Endothelial cell (in vitro differentiated cells): ENCODE data around the gene DNASE2B. TPM values are rescaled to one million over a fixed set of nuclear protein-coding genes. Genes with fewer than 3 reads are reported as not detected.
"Not testable (repeated sequence)": the region's sequence is repeated elsewhere in the genome, so short reads cannot be mapped to it uniquely, and the experiment has no call there.

Experiments used
- DNase-seq: peaks from one replicate; pipeline ENCODE4 v3.0.0; 2021; ENCODE audit warnings: low spot score
- H3K27ac Mint-ChIP-seq: one replicate; pipeline ENCODE4 v1.8.0; 2021; ENCODE audit warnings: mixed read lengths, inconsistent platforms; ENCODE audit not compliant: unreplicated experiment
- H3K27me3 Mint-ChIP-seq: one replicate; pipeline ENCODE4 v1.8.0; 2021; ENCODE audit warnings: mild to moderate bottlenecking, moderate library complexity, mixed read lengths, inconsistent platforms; ENCODE audit not compliant: unreplicated experiment
- H3K36me3 Mint-ChIP-seq: one replicate; pipeline ENCODE4 v1.8.0; 2021; ENCODE audit warnings: mild to moderate bottlenecking, low read depth, mixed read lengths, inconsistent platforms; ENCODE audit not compliant: unreplicated experiment
- H3K4me1 Mint-ChIP-seq: one replicate; pipeline ENCODE4 v1.8.0; 2021; ENCODE audit warnings: mild to moderate bottlenecking, mixed read lengths, inconsistent platforms; ENCODE audit not compliant: unreplicated experiment
- H3K4me3 Mint-ChIP-seq: one replicate; pipeline ENCODE4 v1.8.0; 2021; ENCODE audit warnings: mild to moderate bottlenecking, mixed read lengths, inconsistent platforms; ENCODE audit not compliant: unreplicated experiment
- H3K9me3 Mint-ChIP-seq: one replicate; pipeline ENCODE4 v1.8.0; 2021; ENCODE audit warnings: mixed read lengths, inconsistent platforms; ENCODE audit not compliant: unreplicated experiment
- total RNA-seq: library from RNA; stranded (reverse); fragmentation: NEBNext Ultra II Directional; extraction: Animal tissue kit (Norgen Biotek cat#: 25700); gene quantifications from one replicate; pipeline ENCODE4 v1.2.1, GENCODE V29; 2021; ENCODE audit not compliant: unreplicated experiment
- TF ChIP-seq, protein P1 (sequence below): fragments of 200-600 bp; sonication (generic); IDR thresholded peaks from one replicate; pipeline ENCODE4 v1.5.0; 2021; ENCODE audit warnings: antibody characterized with exemption; ENCODE audit not compliant: unreplicated experiment

DNASE2B gene
- total RNA-seq, 1 donor from 2014 or later = not detected

DNA sequence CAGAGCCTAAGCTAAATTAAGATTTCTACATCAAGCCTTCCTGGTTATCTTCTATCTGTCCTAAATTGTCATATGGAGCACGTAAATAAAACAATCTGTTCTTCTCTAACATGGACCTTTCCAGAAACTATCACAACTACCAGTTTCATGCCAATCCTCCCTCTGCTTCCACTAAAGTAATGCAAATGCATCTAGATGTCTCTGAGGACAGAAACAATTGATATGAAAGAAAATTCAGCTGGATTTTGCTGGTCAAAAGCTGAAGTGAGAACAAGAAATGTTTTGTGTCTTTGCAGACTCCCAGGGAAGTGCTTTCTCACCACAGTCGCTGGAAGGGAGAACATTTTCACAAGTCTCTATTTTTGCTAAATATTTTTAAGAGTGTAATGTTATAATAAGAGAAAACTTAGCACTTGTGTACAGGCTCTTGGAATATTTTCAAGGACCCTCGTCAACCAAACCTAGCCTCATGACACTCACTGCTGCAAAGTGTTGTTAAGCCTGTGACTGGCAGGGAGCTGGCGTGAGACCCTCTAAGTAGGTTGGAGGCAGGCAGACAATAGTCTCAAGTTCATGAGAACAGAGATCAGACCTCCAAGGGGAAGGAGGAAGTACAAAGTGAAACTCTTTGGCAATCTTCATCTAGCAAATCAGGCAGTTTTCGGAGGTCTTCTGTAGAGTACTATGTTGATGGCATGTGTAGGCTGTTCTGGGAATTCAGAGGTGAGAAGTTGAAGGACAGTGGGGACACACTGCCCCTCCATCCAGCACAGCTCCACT, 38.8 kb downstream of the DNASE2B start:
- no peak overlapping the region for H3K27ac Mint-ChIP-seq
- DNase-seq = no peak
- H3K36me3 Mint-ChIP-seq = no peaks in the 10 kb centered on the region
- H3K27me3 Mint-ChIP-seq = no peaks in the 10 kb centered on the region
- no peak overlapping the region for H3K4me3 Mint-ChIP-seq
- H3K4me1 Mint-ChIP-seq = no peaks in the 10 kb centered on the region
- TF ChIP-seq, protein P1, sequence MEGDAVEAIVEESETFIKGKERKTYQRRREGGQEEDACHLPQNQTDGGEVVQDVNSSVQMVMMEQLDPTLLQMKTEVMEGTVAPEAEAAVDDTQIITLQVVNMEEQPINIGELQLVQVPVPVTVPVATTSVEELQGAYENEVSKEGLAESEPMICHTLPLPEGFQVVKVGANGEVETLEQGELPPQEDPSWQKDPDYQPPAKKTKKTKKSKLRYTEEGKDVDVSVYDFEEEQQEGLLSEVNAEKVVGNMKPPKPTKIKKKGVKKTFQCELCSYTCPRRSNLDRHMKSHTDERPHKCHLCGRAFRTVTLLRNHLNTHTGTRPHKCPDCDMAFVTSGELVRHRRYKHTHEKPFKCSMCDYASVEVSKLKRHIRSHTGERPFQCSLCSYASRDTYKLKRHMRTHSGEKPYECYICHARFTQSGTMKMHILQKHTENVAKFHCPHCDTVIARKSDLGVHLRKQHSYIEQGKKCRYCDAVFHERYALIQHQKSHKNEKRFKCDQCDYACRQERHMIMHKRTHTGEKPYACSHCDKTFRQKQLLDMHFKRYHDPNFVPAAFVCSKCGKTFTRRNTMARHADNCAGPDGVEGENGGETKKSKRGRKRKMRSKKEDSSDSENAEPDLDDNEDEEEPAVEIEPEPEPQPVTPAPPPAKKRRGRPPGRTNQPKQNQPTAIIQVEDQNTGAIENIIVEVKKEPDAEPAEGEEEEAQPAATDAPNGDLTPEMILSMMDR = no peak
- no peaks in the 10 kb centered on the region for H3K9me3 Mint-ChIP-seq

- no peak for DNase-seq
- Mint-ChIP-seq H3K4me3 (no peak overlapping the region), H3K36me3 (no peaks in the 10 kb centered on the region), H3K27ac (no peak overlapping the region), H3K27me3 (no peaks in the 10 kb centered on the region), H3K4me1 (no peaks in the 10 kb centered on the region), H3K9me3 (no peaks in the 10 kb centered on the region)
- TF ChIP-seq, protein P1 = no peak
Measured at GRCh38 chr1:84442256-84442655, 44.0 kb downstream of the DNASE2B start.

- not testable (repeated sequence) for H3K4me3 Mint-ChIP-seq, H3K36me3 Mint-ChIP-seq, DNase-seq, H3K27me3 Mint-ChIP-seq, H3K27ac Mint-ChIP-seq, H3K9me3 Mint-ChIP-seq, H3K4me1 Mint-ChIP-seq
Measured at GRCh38 chr1:84442747-84443646, 44.7 kb downstream of the DNASE2B start.

GRCh38 chr1:84448704-84449103, 50.4 kb downstream of the DNASE2B start:
- H3K4me3 Mint-ChIP-seq, H3K4me1 Mint-ChIP-seq, H3K36me3 Mint-ChIP-seq, H3K27me3 Mint-ChIP-seq, DNase-seq, H3K27ac Mint-ChIP-seq, H3K9me3 Mint-ChIP-seq: not testable (repeated sequence)

DNA sequence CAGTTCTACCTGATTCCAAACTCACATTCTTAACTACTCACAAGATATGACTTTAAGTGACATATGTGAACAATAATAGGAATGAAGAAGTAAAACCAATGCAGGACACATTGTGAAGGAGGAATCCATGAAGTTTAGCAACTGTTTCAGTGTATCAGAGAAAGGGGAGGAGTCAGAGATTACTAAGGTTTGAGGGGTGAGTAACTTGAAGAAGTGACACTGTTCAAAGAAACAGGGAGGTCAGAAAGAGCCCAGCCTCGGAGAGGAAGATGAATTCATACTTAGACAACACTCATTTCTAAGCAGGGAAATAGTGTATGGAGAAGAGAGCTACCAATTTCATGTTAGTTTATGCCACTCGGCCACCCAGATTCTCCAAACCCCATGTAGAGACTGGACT, 52.6 kb downstream of the DNASE2B start:
- DNase-seq = no peak
- Mint-ChIP-seq H3K9me3 (no peaks in the 10 kb centered on the region), H3K36me3 (no peaks in the 10 kb centered on the region), H3K27me3 (no peaks in the 10 kb centered on the region), H3K27ac (no peak overlapping the region), H3K4me1 (no peaks in the 10 kb centered on the region), H3K4me3 (no peak overlapping the region)
- TF ChIP-seq, protein P1 = no peak
